Retina (tissue), 1 donor: ENCODE data around the gene MYOCOS.
A peak's percentile ranks its signal among the peaks of the same experiment; 100 is the strongest.
"Not testable (repeated sequence)": the region's sequence is repeated elsewhere in the genome, so short reads cannot be mapped to it uniquely, and the experiment has no call there.

Source experiments
- DNase-seq: peaks from one replicate; pipeline ENCODE4 v3.0.0-alpha.2; 2016

MYOCOS gene

DNA sequence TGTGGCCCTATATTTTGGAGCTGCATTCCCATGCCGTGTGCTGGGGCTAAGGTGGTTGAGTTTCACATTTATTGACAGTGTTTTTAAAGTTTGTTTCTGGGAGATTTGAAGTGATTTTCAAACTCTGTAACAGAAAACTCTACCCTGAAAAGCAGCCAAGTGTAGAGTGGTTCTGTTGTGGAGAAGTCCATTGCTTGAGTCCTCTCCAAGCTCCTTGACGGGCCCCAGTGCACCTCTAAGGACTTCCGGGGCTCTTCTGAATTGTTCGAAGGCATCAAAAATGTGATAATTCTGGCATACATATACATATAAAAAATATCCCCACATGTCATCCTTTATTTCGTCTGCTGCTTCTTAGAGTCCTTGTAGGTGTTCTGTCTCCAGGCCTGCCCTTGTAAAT is 5.0 kb downstream of the MYOCOS start:
- DNase-seq, result no peak

DNA sequence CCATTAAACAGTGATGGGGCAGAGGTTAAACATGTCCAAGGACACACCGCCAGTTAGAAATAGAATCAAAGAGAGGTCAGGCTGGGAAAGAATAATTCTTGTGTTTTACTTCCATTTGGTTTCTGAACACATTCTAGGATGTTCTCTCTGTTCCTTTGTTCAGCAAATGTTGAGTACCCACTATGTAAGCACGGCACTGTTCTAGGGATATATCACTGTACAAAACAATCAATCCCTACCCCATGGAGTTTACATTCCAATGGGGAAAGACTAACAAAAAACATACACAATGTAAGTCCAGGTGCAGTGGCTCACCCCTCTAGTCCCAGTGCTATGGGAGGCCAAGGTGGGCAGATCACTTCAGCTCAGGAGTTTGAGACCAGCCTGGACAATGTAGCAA is 6.2 kb downstream of the MYOCOS start:
- DNase-seq, result no peak

DNA sequence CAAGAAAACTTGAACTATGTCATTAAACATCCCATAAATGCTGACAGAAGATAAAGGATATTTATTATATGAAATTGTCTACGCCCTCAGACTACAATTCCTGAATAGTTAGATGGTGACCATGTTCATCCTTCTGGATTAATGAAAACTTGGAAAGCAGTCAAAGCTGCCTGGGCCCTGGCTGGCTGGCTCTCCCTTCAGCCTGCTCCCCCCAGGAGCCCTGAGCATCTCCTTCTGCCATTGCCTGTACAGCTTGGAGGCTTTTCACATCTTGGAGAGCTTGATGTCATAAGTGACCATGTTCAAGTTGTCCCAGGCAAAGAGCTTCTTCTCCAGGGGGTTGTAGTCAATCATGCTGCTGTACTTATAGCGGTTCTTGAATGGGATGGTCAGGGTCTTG is 13.6 kb downstream of the MYOCOS start:
- no peak for DNase-seq

DNA sequence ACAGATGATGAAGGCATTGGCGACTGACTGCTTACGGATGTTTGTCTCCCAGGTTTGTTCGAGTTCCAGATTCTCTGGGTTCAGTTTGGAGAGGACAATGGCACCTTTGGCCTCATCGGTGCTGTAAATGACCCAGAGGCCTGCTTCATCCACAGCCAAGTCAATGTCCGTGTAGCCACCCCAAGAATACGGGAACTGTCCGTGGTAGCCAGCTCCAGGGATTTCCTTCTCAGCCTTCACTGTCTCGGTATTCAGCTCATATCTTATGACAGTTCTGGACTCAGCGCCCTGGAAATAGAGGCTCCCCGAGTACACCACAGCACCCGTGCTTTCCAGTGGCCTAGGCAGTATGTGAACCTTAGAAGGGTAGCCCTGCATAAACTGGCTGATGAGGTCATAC is 14.1 kb downstream of the MYOCOS start:
- DNase-seq, result no peak

DNA sequence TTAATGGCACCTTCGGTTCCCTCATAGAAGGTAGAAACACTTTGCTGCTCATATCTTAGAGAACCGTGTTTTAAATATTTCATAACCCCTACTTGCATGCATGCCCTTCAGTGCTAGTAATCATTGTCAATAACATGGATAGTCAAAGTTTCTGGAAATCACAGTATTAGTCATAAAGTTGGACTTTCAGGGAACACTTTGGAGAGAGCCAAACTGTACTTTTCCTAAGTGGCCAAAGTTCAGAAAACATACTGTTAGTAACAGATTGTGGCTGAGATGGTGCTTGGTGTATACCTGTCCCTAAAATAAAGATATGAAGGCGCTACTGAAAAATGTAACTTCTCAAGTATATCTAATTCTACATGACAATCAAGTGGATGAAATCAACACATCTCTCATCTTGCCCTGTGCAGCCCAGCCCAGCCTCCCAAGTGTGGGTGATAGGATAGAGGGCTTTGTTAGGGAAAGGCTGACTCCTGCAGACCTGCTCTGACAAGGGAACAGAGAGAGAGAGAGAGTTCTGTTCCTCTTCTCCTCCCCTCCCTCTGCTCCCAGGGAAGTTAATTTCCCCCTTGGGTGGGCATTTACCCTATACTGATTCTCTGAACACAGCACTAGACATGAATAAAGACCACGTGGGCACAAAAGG is 16.0 kb downstream of the MYOCOS start:
- no peak for DNase-seq

DNA sequence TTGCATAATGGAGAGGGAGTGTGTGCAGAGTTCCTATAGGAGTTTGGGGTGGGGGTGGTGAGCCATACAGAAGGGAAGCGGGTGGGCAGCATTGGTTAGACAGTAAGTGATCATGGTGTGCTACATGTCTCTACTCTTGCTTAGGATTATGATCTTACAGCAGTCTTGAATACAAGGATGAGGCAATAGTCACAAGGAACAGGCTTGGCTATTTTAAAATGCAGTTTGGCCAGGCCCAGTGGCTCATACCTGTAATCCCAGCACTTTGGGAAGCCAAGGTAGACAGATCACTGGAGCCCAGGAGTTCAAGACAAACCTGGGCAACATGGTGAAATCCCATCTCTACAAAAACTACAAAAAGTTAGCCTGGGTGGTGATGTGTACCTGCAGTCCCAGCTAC is 18.2 kb downstream of the MYOCOS start:
- no peak for DNase-seq

DNA sequence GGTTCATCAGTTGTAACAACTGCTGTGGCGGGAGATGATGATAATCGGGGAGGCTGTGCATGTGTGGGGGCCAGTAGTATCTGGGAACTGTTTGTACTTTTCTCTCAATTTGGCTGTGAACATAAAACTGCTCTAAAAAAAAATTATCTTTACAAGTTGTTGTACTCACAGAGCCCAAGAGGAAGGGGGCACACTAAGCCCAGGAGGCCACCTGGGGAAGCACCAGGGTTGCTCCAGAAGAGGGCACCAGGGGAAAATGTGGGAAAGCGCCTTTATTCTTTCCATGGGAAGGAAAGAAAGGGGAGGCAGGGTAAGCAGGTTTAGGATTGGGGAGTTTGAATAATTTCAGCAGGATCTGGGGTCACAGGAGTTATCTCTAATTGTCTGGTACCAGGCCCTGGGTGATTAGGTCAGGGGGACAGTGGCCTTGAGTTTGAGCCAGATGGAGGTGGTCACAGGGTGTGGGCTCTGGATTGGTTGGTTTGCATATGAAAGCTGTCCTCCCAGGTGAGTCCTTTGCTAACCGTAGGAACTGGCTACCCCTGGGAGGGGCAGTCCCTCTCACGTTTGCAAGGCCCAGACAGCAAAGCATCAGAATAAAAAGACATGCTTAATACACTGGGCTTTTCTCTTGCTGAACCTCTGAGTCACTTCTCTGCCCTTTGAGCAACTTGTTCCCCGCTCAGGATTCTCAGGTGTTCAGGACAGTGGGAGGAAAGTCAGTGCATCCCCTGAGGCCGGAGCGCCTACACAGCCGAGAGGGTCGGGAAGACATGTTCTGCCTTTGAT is 19.2 kb downstream of the MYOCOS start:
- no peak for DNase-seq

DNA sequence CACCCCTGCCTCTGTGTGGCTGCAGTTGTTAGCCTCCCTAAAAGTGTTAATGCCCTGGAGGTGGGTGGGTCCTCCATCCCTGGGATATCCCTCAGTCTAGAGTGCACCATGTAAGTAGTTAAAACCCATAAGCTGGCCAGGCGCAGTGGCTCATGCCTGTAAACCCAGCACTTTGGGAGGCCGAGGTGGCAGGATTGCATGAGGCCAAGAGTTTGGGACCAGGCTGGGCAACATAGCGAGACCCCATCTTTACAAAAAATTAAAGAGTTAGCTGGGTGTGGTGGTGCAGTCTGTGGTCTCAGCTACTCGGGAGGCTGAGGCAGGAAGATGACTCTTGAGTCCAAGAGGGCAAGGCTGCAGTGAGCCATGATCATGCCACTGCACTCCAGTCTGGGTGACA is 20.2 kb downstream of the MYOCOS start:
- DNase-seq, result no peak

DNA sequence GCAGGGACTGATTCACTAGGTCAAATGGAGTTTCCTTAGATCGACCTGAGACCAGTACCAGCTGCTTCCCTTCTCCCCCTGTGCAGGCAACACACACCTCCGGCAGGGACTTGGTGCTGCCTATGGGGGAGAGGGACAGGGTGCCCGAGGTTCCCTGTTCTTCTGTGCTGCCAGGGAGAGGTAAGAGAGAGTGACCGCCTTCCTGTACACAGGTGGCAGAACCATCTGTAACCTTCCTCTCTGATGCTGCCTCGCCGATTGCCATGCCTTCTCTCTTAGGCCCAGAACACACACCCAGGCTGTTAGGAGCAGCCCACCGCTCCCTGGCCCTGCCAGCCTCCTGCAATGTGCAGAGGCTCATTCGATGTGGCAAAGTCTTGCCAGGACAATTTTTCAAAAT is 21.1 kb downstream of the MYOCOS start:
- DNase-seq, result no peak

DNA sequence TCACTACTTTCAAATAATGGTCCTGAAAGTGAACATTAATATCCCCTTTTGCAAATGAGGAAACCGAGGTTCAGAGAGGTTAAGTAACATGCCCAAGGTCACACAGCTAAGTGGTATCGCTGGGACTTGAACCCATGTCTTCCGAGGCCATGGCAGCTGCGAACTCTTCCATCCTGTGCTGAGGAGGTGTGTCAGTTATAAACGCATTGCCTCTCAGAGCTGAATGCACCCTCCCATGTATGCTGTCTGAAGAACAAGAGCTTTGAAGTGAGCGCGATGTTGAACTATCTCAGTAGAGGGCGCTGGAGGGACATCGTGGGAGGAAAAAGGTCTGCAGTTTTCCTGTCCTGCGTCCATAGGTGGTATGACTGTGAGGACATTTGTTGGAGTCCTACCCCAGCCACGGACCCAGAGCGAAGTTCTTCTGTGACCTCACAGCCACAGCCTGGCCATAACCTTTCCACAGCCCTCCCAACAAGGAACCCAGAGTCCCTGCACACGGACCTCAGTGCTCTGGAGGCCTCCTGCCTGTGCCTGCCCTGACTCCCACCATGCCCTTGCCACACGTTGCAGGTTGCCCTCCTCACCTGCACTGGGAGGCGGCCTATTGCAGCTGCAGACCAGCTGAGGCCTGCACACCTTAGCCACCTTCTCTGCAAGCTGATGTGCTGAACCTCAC is 22.9 kb downstream of the MYOCOS start:
- DNase-seq, result peak; percentile 83

DNA sequence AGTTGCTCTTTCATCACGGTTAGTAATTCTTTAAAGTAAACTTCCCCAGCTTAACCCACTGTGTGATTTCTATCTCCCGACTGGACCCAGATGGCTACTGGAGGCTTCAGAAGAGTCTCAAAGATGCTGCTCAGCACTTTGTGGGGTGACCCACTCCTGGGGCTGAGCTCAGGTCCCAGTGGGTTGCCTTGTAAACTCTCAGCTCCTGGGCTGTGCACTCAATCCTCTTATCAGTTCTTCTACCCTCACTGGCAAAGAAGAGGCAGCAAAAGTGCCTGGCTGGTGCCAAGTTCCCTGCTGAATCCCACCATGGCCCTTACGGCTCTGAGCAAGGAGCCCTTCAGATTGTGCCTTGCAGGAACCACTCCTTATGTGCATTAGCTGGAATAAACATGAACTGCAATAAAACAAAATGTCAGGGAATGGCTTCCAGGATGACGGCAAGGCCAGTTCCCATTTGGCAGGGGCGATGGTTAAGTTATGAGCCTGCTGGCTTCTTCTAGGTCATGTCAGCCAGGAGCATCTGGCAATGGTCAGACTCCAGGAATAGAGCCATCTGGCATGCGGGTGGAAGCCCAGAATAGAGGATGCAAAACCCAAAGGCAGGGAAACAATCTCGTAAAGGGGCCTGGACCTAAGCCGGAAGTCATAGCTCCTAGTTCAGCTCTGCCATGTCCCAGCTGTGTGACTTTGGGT is 23.7 kb downstream of the MYOCOS start:
- no peak for DNase-seq

DNA sequence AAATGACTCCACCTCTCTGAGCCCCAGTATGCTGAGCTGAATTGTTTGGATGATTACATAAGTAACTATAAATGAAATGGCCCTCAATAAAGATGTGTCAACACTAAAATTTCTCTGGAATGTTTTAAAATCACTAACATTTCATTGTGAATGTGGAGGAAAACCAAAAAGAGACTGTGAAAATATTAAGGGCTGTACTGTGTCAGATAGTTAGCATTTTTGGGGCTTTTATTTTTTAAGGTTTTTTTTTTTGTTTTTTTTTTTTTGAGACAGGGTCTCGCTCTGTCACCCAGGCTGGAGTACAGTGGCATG is 24.2 kb downstream of the MYOCOS start:
- DNase-seq, result no peak

DNA sequence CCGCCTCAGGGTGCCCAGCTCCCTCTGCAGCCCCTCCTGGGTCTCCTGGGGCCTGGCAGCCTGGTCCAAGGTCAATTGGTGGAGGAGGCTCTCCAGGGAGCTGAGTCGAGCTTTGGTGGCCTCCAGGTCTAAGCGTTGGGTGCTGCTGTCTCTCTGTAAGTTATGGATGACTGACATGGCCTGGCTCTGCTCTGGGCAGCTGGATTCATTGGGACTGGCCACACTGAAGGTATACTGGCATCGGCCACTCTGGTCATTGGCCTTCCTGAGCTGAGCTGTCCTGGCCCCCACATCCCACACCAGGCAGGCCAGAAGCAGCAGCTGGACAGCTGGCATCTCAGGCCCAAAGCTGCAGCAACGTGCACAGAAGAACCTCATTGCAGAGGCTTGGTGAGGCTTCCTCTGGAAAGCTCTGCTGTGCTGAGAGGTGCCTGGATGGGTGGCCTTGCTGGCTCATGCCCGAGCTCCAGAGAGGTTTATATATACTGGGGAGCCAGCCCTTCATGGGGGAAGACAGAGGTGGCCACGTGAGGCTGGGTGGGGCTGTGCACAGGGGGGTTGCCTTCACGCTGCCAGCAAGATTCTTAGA is 30.3 kb downstream of the MYOCOS start, which contains the start of gene MYOC:
TSS of gene MYOC (minus strand) at position 455 of the 589 bp plus-strand sequence. CDS start at position 378, 77 bp downstream.
- no peak for DNase-seq

DNA sequence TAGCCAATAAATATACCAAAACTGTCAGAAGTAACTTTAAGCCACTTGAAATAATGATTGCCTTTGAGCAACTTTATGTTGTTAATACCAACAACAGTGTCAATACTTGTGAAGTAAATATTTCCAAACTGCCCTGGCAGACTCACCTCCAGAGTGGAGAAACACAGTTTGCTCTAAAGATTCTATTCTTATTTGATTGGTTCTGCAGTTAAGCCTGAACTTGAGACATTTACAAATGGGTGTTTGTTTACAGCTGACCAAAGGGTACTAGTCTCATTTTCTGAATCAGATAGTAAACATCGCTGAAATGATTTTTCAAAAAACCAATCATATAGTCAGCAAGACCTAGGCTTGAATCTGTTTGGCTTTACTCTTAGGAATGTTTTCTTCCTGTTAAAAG is 31.8 kb downstream of the MYOCOS start:
- DNase-seq, result no peak

DNA sequence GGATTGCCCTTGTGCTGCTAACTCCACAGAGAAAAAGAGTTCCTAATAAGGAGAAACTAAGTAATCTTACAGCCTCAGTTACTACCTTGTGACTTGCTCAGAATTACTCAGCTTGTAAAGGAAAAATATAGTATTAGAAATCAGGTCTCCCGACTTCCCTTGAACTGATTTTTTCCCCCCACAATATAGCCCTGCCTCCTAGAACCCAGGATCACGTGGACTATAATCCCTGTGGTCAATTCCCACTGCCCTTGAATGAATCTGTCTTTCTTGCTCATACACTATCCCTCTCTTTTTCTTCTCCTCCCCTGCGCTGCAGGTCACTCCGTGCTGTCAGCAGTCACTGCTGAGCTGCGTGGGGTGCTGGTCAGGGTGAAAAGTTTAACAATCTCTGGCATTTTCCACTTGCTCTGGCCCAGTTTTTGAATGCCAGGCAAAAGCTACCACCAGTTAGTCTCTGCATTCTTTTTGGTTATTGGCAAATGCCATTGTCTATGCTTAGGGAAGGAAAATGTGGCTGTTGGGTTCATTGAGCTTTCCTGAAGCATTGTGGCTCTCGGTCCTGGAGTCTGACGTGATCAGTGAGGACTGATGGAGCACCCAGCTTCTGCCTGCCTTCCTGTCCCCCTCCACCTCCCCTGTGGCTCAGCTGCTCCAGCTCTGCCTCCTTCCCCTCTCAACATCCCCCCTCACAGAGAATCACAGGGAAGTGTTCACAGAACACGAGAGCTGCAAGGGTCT is 32.3 kb downstream of the MYOCOS start:
- peak; percentile 44 for DNase-seq

DNA sequence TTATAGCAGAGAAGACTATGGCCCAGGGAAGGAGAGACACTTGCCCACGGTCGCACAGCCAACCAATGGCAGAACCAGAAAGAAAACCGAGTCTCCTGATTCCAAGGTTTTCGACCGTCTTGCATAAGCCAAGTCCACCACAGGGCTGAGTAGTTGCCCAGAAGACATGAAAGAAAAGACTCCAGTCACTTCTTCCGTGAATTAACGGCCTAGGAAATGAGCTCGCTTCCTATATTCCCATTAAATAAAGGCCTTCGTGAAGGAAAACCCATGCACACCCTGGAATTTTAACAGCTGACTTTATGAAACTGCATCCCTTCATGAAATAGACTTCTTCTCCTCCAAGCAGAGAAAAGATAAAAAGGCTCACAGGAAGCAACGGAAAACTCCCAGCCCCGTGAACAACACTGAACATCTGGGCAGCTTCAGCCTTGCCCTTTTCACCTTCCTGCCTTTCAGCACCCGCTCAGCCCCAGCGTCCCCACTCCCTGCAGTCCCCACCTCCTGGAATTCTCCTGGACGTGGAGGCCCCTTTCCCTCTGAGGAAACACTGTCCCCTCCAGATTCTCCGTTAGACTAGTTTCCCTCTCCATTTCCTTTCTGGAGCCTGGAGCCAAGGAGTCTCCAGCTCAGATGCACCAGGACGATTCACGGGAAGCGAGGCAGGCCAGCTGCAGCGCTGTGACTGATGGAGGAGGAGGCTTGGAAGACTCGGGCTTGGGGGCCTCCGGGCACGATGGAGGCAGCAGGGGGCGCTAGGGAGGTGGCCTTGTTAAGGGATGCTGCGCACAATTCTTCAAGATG is 33.1 kb downstream of the MYOCOS start:
- peak; percentile 51 for DNase-seq

DNA sequence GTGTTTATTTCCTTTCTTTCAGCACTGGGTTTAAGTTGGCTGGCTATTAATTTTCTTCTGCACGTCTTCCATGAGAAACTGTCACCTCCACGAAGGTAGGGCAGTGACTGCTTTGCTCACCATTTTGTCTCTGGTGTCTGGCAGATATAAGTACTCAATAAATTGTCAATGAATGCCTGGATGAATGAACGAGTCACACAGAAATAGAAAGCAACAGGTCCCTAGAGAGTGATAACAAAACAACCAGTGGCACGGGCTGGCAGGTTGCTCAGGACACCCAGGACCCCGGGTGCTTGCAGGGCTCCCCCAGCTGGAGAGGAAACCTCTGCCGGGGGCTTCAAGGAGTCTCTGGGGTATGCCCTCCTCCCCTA is 33.7 kb downstream of the MYOCOS start:
- DNase-seq, result no peak

DNA sequence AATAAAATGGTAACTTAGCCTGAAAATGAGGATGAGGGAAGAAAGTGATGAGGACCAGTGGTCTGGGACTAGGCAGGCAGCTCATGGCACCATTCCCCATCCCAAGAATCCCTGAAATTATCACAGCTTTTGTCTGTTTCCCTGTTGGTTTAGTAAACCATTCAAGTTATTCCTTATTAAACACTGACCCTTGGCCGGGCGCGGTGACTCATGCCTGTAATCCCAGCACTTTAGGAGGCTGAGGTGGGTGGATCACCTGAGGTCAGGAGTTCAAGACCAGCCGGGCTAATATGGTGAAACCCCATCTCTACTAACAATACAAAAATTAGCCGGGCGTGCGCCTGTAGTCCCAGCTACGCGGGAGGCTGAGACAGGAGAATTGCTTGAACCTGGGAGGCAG is 34.2 kb downstream of the MYOCOS start:
- DNase-seq, result not testable (repeated sequence)

DNA sequence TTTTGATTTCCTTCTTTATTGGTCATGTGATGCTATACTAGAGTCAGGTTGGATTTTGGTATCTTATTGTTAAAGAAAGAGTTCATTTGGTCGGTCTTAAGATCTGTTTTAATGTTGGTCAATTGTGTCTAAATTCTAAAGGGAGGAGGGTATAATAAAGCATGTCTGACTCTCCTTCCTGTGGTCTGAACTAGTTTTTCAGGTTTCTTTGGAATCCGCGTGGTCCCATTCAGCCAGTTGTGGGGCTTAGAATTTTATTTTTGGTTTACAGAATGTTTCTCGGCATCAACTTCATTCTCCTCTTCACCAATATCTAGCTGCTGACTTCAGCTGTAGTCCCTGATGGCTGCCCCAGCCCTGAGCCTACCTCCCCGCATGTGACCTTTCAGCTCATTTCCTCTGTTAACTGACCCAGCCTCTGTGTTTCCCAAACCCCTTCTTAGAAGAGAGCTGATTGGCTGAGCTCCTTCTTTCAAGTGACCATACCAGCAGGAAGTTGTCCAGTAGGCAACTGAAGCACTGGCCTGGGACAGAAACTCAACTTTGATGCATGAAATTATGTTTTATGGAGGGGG is 39.1 kb downstream of the MYOCOS start:
- DNase-seq, result no peak

DNA sequence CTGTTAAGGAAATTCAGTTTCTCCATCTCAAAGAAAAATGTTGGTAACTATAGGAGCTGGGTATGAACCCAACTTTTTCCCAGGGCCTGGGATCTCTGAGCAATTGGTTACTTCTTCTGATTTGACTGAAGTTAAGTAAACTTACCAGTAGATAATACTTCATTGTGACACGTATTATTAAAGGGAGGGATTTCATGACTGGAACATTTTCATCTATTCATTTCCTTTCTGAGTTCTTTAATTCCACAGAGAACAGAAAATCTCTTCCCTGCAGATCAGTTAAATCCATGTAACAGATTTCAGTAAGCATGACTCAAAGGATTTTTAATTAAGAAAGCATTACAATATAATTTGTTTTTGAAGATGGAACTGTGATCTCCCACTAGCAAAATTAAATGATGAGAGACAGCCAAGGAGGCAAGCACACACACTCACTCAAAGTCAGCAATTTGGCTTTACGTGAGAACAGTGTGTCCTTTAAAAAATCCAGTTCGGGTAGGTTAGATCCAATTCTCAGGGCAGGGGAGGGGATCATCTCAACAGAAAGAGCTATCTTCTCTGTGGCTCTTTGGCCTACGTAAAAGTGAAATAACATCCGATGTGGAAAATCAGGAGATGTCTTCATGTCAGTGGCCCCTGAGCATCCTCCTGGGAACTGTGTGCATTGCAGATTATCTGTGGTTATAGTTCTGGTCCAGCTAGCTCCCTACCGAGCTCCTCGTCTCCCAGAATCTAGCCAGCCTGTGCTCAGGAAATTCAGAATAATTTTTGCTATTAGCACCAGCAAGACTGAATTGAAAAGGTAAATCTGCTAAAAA is 41.2 kb downstream of the MYOCOS start:
- DNase-seq, result no peak
